Fibroblast of villous mesenchyme (primary cell): ENCODE data around the gene ZNF419. TPM values are rescaled to one million over a fixed set of nuclear protein-coding genes. Genes with fewer than 3 reads are reported as not detected.
A peak's percentile ranks its signal among the peaks of the same experiment; 100 is the strongest.
"Not testable (repeated sequence)": the region's sequence is repeated elsewhere in the genome, so short reads cannot be mapped to it uniquely, and the experiment has no call there.

Experiments used
- DNase-seq: peaks from one replicate; pipeline ENCODE4 v3.0.0-alpha.2; 2010; ENCODE audit warnings: low read depth
- H3K4me3 ChIP-seq: 2 replicates; pipeline ENCODE4 v1.5.1; 2011; ENCODE audit warnings: low read depth, mild to moderate bottlenecking, low read length
- total RNA-seq: library from RNA; depleted of rRNA; stranded (reverse); fragments of >200 nt; gene quantifications from 2 replicates; pipeline ENCODE4 v1.2.3, GENCODE V29; 2012
- TF ChIP-seq, protein P1 (sequence below): IDR thresholded peaks from 2 replicates; pipeline ENCODE4 v1.5.1; 2012; ENCODE audit warnings: low read depth, mild to moderate bottlenecking, low read length; ENCODE audit not compliant: insufficient read depth

ZNF419 gene
- total RNA-seq, 1 donor = 10.4 TPM

DNA sequence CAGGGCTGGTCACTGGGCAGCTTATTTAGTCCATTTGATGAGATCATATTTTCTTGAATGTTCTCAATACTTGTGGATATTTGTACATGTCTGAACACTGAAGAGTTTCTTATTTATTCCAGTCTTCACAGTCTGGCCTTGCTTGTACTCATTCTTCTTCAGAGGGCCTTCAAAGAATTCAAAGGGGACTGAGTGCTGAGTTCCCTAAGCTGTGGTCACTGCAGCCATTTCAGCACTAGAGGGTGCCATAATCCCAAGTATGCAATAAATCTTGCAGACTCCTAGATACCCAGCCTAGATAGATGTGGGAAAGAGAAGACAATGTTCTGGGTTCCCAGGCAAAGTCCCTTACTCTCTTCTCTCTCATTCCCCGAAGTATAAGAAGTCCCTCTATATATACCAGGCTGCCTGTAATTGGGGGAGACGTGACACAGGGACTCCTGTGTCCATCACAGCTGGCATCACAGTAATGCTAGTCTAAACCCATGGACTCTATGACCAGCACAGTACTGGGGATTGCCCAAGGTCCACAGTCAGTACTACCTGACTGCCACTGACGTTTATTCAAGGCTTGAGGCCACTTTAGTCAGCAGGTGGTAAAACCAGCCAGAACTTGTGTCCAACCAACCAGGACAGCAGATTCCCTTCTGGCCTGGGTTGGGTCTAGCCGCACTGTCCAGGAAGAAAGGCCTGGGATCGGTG lies 21.7 kb upstream of the ZNF419 start:
- peak; percentile 23 for DNase-seq
- TF ChIP-seq, protein P1, sequence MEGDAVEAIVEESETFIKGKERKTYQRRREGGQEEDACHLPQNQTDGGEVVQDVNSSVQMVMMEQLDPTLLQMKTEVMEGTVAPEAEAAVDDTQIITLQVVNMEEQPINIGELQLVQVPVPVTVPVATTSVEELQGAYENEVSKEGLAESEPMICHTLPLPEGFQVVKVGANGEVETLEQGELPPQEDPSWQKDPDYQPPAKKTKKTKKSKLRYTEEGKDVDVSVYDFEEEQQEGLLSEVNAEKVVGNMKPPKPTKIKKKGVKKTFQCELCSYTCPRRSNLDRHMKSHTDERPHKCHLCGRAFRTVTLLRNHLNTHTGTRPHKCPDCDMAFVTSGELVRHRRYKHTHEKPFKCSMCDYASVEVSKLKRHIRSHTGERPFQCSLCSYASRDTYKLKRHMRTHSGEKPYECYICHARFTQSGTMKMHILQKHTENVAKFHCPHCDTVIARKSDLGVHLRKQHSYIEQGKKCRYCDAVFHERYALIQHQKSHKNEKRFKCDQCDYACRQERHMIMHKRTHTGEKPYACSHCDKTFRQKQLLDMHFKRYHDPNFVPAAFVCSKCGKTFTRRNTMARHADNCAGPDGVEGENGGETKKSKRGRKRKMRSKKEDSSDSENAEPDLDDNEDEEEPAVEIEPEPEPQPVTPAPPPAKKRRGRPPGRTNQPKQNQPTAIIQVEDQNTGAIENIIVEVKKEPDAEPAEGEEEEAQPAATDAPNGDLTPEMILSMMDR = peak; percentile 41

DNA sequence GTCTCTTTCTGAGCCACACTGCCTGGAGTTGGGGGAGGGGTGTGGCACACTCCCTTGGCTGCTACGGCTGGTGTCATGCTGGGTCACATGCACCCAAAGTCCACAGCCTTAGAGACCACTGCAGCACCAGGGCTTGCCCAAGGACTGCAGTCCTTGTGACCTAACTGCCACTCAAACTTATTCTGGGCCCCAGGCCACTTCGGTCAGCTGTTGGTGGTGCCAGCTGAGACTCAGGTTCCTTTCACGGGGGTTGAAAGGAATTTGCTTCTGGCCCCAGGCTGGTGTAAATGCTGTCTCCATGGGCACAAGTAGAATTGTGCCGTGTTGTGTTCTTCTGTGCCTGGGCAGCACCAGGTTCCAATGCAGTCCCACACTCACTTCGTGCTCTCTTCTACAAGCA lies 21.1 kb upstream of the ZNF419 start:
- TF ChIP-seq, protein P1 = no peak
- H3K4me3 ChIP-seq = no peak overlapping the region
- no peak for DNase-seq

More for the DNA sequence above, 21.7 kb upstream of the ZNF419 start:
- no peak overlapping the region for H3K4me3 ChIP-seq

- peak; percentile 5 for DNase-seq
- TF ChIP-seq, protein P1 = no peak
- no peak overlapping the region for H3K4me3 ChIP-seq
Observed at GRCh38 chr19:57473646-57474045, 13.9 kb upstream of the ZNF419 start.

DNA sequence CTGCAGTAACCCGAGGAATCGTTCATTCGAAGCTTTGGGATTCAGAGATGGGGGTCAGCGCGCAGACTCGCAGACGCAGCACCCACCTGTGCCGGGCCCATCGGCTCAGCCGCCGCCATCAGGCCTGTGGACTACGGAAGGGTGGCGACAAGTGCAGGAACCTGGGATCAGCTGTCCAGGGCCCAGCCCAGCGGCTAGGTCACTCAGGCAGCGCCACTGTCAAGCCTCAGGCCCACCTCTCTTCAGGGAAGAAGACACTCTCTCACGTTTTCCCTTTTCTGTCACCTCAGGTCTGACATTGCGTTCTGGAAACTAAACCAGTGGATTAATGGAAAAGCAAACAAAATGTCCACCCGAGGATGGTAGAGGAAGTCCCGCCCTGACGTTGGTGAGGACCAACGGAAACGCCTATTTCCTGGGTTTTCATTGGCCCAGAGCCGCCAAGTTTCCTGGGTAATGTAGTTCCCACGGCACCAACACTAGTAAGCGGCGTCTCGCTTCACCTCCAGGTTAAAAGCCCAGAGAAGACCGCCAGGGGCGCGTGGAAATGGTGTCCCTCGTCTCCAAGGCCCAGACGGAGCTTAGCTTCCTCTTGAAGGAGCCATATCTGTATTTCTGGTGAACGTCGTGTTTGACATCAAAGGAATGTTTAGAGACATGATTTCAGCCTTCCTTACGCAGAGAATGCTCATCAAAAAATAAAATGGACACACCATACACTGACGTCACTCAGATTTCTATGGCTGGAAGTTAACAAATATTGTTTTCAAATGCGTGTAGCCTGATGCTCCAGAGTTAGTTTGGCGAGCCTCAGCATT lies 10.2 kb upstream of the ZNF419 start, which contains the start of gene ZNF772:
Gene ZNF772 (minus strand): TSS at position 376 of the 818 bp plus-strand sequence. CDS start 257 bp downstream, at position 119.
- DNase-seq = peak; percentile 96
- TF ChIP-seq, protein P1 = peak; percentile 79
- peak within 1 kb of the TSS; percentile 70 for H3K4me3 ChIP-seq

- H3K4me3 ChIP-seq = peak overlapping the region; percentile 44
- peak; percentile 7 for DNase-seq
Observed at GRCh38 chr19:57488299-57488644, 722 bp downstream of the ZNF419 start.

GRCh38 chr19:57499332-57499679 lies 11.8 kb downstream of the ZNF419 start:
- not testable (repeated sequence) for DNase-seq, H3K4me3 ChIP-seq

DNA sequence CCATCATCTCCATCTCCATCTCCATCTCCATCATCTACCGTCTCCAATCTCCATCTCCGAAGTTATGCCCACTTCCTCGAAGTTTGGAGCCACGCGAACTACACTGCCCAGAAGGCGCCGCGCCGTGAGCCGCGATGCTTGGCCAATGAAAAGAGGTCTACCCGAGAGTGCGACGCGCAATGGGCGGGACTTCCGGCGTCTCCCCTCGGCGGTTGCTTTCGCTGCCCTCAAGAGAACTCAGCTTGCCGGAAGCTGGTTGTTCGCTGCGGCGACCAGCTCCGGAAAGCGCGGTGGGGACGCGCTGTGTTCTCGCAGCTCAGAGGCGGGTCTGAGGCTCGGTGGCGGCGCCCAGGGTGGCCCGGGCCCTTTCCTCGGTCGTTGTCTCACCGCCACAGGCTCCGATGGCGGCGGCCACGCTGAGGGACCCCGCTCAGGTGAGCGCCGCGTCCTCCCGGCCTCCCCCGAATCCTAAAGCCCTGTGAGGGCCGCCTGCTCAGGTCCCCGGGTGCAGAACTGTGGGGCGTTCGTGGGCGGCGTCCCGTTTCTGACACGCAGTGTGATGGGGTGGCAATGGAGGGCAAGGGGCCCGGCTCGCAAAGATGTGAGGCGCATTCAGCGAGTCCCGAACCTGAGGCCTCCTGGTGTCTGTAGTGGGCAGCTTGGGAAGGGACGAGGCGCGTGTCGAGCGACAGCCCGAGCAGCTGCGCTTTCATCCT lies 12.3 kb downstream of the ZNF419 start, which contains the start of gene ZNF773:
Gene ZNF773 (plus strand): TSS at position 259 of the 716 bp plus-strand sequence. CDS start 143 bp downstream, at position 402.
- H3K4me3 ChIP-seq = peak within 1 kb of the TSS; percentile 71
- DNase-seq = peak; percentile 95

DNA sequence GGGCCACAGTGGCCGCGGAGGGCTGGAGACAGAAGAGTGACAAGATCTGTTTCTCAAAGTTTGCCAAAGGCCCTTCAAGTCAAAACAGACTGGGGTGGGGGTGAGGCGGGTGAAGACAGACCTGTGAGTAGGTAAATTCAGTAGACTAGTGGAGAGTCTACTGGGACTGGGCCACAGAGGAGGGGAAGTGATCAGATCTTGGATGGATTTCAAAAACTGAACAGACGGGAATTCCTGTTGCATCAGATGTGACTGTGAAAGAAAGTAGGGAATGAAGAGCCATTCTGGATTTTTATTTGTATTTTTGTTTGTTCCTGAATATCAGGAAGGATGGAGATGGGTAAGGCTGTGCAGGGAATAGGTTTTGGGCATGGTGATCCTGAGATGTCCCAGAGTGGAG lies 12.8 kb downstream of the ZNF419 start:
- peak; percentile 39 for DNase-seq
- peak overlapping the region; percentile 59 for H3K4me3 ChIP-seq
